ENCODE data around the gene IKBKE.

Gene IKBKE

GRCh38 chr1:206470692-206471414 lies 577 bp downstream of the IKBKE start:
- Histone ChIP-seq H3K4me1 (ENCODE audit: control insufficient read depth, low read length) (peaks cover 65% of the 10 kb centered on the region), H3K9me3 (ENCODE audit: control insufficient read depth, insufficient read depth, low read length) (no peaks in the 10 kb centered on the region), H3K27ac (ENCODE audit: low read depth, low read length) (peak overlapping the region; percentile 69), H3K27me3 (ENCODE audit: control insufficient read depth, low read length) (no peaks in the 10 kb centered on the region), H3K4me2 (ENCODE audit: low read length) (peak overlapping the region; percentile 69), H4K20me1 (ENCODE audit: control insufficient read depth, insufficient read depth, low read depth, low read length) (no peaks in the 10 kb centered on the region; the same call in 1 of the 2 replicates), H3K9me2 (replicated peaks; ENCODE audit: control insufficient read depth, low read length) (no peaks in the 10 kb centered on the region), H3F3A (ENCODE audit: control insufficient read depth, insufficient read depth) (0 out of 2 replicates have a peak, but pooled peaks cover 3% of the 10 kb centered on the region), H3K36me3 (ENCODE audit: control insufficient read depth, low read length) (peaks cover 13% of the 10 kb centered on the region), H3K4me3 (ENCODE audit: low read length) (peak overlapping the region; percentile 84), H3K79me2 (ENCODE audit: control insufficient read depth, low read length) (no peaks in the 10 kb centered on the region)
- no peak for TF ChIP-seq CTCF (IDR thresholded peaks at IDR 0.05; ENCODE audit: low read depth, low read length, poor library complexity, severe bottlenecking)

GRCh38 chr1:206471415-206471801 lies 1.1 kb downstream of the IKBKE start:
- 0 out of 2 replicates have a peak, but pooled peaks cover 3% of the 10 kb centered on the region for H3F3A ChIP-seq (ENCODE audit: control insufficient read depth, insufficient read depth)
- TF ChIP-seq EZH2phosphoT487 (IDR thresholded peaks at IDR 0.05; ENCODE audit: borderline replicate concordance, low read length) (no peak), CTCF (IDR thresholded peaks at IDR 0.05; ENCODE audit: low read depth, low read length, poor library complexity, severe bottlenecking) (no peak)
- peak overlapping the region; percentile 69 for H3K27ac ChIP-seq (ENCODE audit: low read depth, low read length)
- H4K20me1 ChIP-seq (ENCODE audit: control insufficient read depth, insufficient read depth, low read depth, low read length) = no peaks in the 10 kb centered on the region; the same call in 1 of the 2 replicates
- H3K27me3 ChIP-seq (ENCODE audit: control insufficient read depth, low read length) = no peaks in the 10 kb centered on the region
- no peaks in the 10 kb centered on the region for H3K9me3 ChIP-seq (ENCODE audit: control insufficient read depth, insufficient read depth, low read length)
- H3K4me3 ChIP-seq (ENCODE audit: low read length) = peak overlapping the region; percentile 84
- H3K4me2 ChIP-seq (ENCODE audit: low read length) = peak overlapping the region; percentile 69
- peaks cover 18% of the 10 kb centered on the region for H3K36me3 ChIP-seq (ENCODE audit: control insufficient read depth, low read length)
- no peaks in the 10 kb centered on the region for H3K79me2 ChIP-seq (ENCODE audit: control insufficient read depth, low read length)
- H3K4me1 ChIP-seq (ENCODE audit: control insufficient read depth, low read length) = peaks cover 62% of the 10 kb centered on the region
- H3K9me2 ChIP-seq (replicated peaks; ENCODE audit: control insufficient read depth, low read length) = no peaks in the 10 kb centered on the region

- H3K27ac ChIP-seq (ENCODE audit: low read depth, low read length) = peak overlapping the region; percentile 69; the same call in 1 of the 2 replicates
- no peaks in the 10 kb centered on the region for H3K9me2 ChIP-seq (replicated peaks; ENCODE audit: control insufficient read depth, low read length)
- H3F3A ChIP-seq (ENCODE audit: control insufficient read depth, insufficient read depth) = 0 out of 2 replicates have a peak, but pooled peaks cover 3% of the 10 kb centered on the region
- peaks cover 22% of the 10 kb centered on the region for H3K36me3 ChIP-seq (ENCODE audit: control insufficient read depth, low read length)
- no peaks in the 10 kb centered on the region; the same call in 1 of the 2 replicates for H4K20me1 ChIP-seq (ENCODE audit: control insufficient read depth, insufficient read depth, low read depth, low read length)
- peak overlapping the region; percentile 69 for H3K4me2 ChIP-seq (ENCODE audit: low read length)
- H3K4me1 ChIP-seq (ENCODE audit: control insufficient read depth, low read length) = peaks cover 57% of the 10 kb centered on the region
- no peak for TF ChIP-seq EZH2phosphoT487 (IDR thresholded peaks at IDR 0.05; ENCODE audit: borderline replicate concordance, low read length)
- TF ChIP-seq CTCF (IDR thresholded peaks at IDR 0.05; ENCODE audit: low read depth, low read length, poor library complexity, severe bottlenecking) = no peak
- no peaks in the 10 kb centered on the region for H3K79me2 ChIP-seq (ENCODE audit: control insufficient read depth, low read length)
- peak overlapping the region; percentile 84 for H3K4me3 ChIP-seq (ENCODE audit: low read length)
- H3K27me3 ChIP-seq (ENCODE audit: control insufficient read depth, low read length) = no peaks in the 10 kb centered on the region
- H3K9me3 ChIP-seq (ENCODE audit: control insufficient read depth, insufficient read depth, low read length) = no peaks in the 10 kb centered on the region
Observed at GRCh38 chr1:206472024-206472423, 1.7 kb downstream of the IKBKE start.

Measured in DOHH2 (cell line).